ENCODE data around the gene PTPRM. TPM values are rescaled to one million over a fixed set of nuclear protein-coding genes. Genes with fewer than 3 reads are reported as not detected.

PTPRM gene
- total and polyA plus RNA-seq, 3 donors from 2014 or later, result 76.4 to 101 (median 94.6) TPM

DNA sequence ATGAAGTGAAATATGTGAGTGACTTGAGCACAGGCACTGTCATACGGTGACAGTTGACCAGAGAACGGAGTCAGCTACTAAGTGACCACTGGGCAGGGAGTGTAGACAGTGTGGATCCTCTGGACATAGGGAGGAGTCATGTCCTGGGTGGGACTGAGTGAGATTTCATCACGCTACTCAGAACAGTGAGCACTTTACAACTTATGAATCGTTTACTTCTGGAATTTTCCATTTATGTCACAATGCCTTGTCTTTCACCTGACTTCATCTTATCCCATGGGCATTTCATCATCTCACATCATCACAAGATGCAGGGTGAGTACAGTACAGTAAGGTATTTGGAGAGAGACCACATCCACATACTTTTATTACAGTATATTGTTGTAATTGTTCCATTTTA is 29.0 kb downstream of the PTPRM start:
- 94 to 95% methylated on average over 4 of the region's 4 CpGs for WGBS, 2 donors
- DNase-seq, result no peak
- no peaks in the 10 kb centered on the region for H3K4me1 ChIP-seq

GRCh38 chr18:7597500-7597899 is 30.4 kb downstream of the PTPRM start:
- TF ChIP-seq, protein P1, sequence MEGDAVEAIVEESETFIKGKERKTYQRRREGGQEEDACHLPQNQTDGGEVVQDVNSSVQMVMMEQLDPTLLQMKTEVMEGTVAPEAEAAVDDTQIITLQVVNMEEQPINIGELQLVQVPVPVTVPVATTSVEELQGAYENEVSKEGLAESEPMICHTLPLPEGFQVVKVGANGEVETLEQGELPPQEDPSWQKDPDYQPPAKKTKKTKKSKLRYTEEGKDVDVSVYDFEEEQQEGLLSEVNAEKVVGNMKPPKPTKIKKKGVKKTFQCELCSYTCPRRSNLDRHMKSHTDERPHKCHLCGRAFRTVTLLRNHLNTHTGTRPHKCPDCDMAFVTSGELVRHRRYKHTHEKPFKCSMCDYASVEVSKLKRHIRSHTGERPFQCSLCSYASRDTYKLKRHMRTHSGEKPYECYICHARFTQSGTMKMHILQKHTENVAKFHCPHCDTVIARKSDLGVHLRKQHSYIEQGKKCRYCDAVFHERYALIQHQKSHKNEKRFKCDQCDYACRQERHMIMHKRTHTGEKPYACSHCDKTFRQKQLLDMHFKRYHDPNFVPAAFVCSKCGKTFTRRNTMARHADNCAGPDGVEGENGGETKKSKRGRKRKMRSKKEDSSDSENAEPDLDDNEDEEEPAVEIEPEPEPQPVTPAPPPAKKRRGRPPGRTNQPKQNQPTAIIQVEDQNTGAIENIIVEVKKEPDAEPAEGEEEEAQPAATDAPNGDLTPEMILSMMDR (IDR thresholded peaks at IDR 0.05), result no peak
- no peak for TF ChIP-seq POLR2A (IDR thresholded peaks at IDR 0.05)
- no peak for DNase-seq
- H3K4me1 ChIP-seq, result no peaks in the 10 kb centered on the region
- 93 to 95% methylated on average over 3 of the region's 3 CpGs for WGBS, 2 donors
- no peaks in the 10 kb centered on the region for H3K36me3 ChIP-seq (ENCODE audit: low read depth, missing control alignments)
- no peak overlapping the region for H3K4me3 ChIP-seq
- no peak overlapping the region for H3K27ac ChIP-seq
- no peaks in the 10 kb centered on the region for H3K9me3 ChIP-seq
- intact Hi-C loops (cut with DNase I; ENCODE audit: low total_unique reads), result no loop called here
- H3K27me3 ChIP-seq, result no peaks in the 10 kb centered on the region

More for the DNA sequence above, 29.0 kb downstream of the PTPRM start:
- TF ChIP-seq POLR2A (IDR thresholded peaks at IDR 0.05), result no peak
- TF ChIP-seq, protein P1 (IDR thresholded peaks at IDR 0.05), result no peak
- Histone ChIP-seq H3K9me3 (no peaks in the 10 kb centered on the region), H3K4me3 (no peak overlapping the region), H3K36me3 (ENCODE audit: low read depth, missing control alignments) (no peaks in the 10 kb centered on the region), H3K27ac (no peak overlapping the region), H3K27me3 (no peaks in the 10 kb centered on the region)
- intact Hi-C loops (cut with DNase I; ENCODE audit: low total_unique reads), result no loop called here

- Histone ChIP-seq H3K27me3 (no peaks in the 10 kb centered on the region), H3K36me3 (ENCODE audit: low read depth, missing control alignments) (no peaks in the 10 kb centered on the region), H3K4me1 (no peaks in the 10 kb centered on the region), H3K4me3 (no peak overlapping the region), H3K27ac (no peak overlapping the region), H3K9me3 (no peaks in the 10 kb centered on the region)
- no peak for TF ChIP-seq POLR2A (IDR thresholded peaks at IDR 0.05)
- TF ChIP-seq, protein P1 (IDR thresholded peaks at IDR 0.05), result no peak
- intact Hi-C loops (cut with DNase I; ENCODE audit: low total_unique reads), result no loop called here
- 69 to 79% methylated on average over 7 of the region's 7 CpGs for WGBS, 2 donors
- DNase-seq, result peak; percentile 23
Measured at GRCh38 chr18:7598167-7599047, 31.3 kb downstream of the PTPRM start.

- Histone ChIP-seq H3K27me3 (no peaks in the 10 kb centered on the region), H3K36me3 (ENCODE audit: low read depth, missing control alignments) (no peaks in the 10 kb centered on the region), H3K4me1 (no peaks in the 10 kb centered on the region), H3K4me3 (no peak overlapping the region), H3K9me3 (no peaks in the 10 kb centered on the region), H3K27ac (no peak overlapping the region)
- no peak for DNase-seq
- TF ChIP-seq, protein P1 (IDR thresholded peaks at IDR 0.05), result no peak
- 85 to 93% methylated on average over 6 of the region's 6 CpGs for WGBS, 2 donors
- intact Hi-C loops (cut with DNase I; ENCODE audit: low total_unique reads), result no loop called here
Measured at GRCh38 chr18:7600036-7600435, 32.9 kb downstream of the PTPRM start.
